GM19035 (cell line): Measurements from ENCODE around the gene CD58.
"Not testable (repeated sequence)": the region's sequence is repeated elsewhere in the genome, so short reads cannot be mapped to it uniquely, and the experiment has no call there.

Experiments
- ATAC-seq: cut with Tn5 transposase; IDR thresholded peaks from one replicate; pipeline ENCODE4 v1.9.1; 2021; ENCODE audit not compliant: unreplicated experiment

CD58 gene

GRCh38 chr1:116593401-116593800 lies 22.6 kb upstream of the CD58 start:
- ATAC-seq, result not testable (repeated sequence)

GRCh38 chr1:116591951-116592605 lies 21.3 kb upstream of the CD58 start:
- ATAC-seq, result not testable (repeated sequence)

GRCh38 chr1:116591006-116591950 lies 20.5 kb upstream of the CD58 start:
- not testable (repeated sequence) for ATAC-seq

GRCh38 chr1:116590359-116591005 lies 19.7 kb upstream of the CD58 start:
- not testable (repeated sequence) for ATAC-seq

- ATAC-seq, result not testable (repeated sequence)
Measured at GRCh38 chr1:116589101-116589735, 18.4 kb upstream of the CD58 start.

GRCh38 chr1:116587501-116588227 lies 16.8 kb upstream of the CD58 start:
- ATAC-seq, result no peak

GRCh38 chr1:116586741-116587143 lies 15.9 kb upstream of the CD58 start:
- ATAC-seq, result no peak

- no peak for ATAC-seq
Measured at GRCh38 chr1:116585886-116586285, 15.1 kb upstream of the CD58 start.

GRCh38 chr1:116581323-116581885 lies 10.6 kb upstream of the CD58 start:
- no peak for ATAC-seq

- ATAC-seq, result no peak
Measured at GRCh38 chr1:116580446-116581322, 9.9 kb upstream of the CD58 start.

GRCh38 chr1:116579259-116579875 lies 8.5 kb upstream of the CD58 start:
- ATAC-seq, result no peak

- no peak for ATAC-seq
Measured at GRCh38 chr1:116578581-116578980, 7.8 kb upstream of the CD58 start.

- ATAC-seq, result no peak
Measured at GRCh38 chr1:116577759-116578314, 7.0 kb upstream of the CD58 start.

- ATAC-seq, result no peak
Measured at GRCh38 chr1:116574581-116575291, 3.9 kb upstream of the CD58 start.

- no peak for ATAC-seq
Measured at GRCh38 chr1:116573431-116574095, 2.7 kb upstream of the CD58 start.

- no peak for ATAC-seq
Measured at GRCh38 chr1:116572771-116573430, 2.1 kb upstream of the CD58 start.

GRCh38 chr1:116572099-116572498 lies 1.3 kb upstream of the CD58 start:
- no peak for ATAC-seq
